GM19438 (cell line): ENCODE data around the gene UBC.

Experiments used
- ATAC-seq: cut with Tn5 transposase; IDR thresholded peaks from one replicate; pipeline ENCODE4 v1.9.1; 2021; ENCODE audit warnings: low read depth; ENCODE audit not compliant: unreplicated experiment

Gene UBC

DNA sequence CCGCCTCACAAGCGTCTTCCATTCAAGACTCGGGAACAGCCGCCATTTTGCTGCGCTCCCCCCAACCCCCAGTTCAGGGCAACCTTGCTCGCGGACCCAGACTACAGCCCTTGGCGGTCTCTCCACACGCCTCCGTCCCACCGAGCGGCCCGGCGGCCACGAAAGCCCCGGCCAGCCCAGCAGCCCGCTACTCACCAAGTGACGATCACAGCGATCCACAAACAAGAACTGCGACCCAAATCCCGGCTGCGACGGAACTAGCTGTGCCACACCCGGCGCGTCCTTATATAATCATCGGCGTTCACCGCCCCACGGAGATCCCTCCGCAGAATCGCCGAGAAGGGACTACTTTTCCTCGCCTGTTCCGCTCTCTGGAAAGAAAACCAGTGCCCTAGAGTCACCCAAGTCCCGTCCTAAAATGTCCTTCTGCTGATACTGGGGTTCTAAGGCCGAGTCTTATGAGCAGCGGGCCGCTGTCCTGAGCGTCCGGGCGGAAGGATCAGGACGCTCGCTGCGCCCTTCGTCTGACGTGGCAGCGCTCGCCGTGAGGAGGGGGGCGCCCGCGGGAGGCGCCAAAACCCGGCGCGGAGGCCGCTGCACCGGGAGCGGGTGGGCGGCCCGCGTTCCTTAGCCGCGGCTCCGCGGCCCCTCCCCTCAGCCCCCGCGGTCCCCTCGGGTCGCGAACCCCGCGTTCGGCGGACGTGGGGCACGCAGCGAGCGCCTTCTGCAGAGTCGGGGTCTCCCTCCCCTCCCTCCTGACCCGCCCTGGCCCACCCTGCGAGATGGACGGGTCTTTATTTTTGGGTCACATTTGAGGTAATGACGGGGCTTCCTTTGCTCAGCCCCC, at the start of gene UBC:
Gene UBC, minus strand, starts transcription at position 259 of the 847 bp plus-strand sequence. CDS start 879 bp downstream, outside the sequence.
- no peak for ATAC-seq

GRCh38 chr12:124963211-124963610, 48.8 kb upstream of the UBC start:
- no peak for ATAC-seq

GRCh38 chr12:124961055-124961454, 46.6 kb upstream of the UBC start:
- no peak for ATAC-seq

DNA sequence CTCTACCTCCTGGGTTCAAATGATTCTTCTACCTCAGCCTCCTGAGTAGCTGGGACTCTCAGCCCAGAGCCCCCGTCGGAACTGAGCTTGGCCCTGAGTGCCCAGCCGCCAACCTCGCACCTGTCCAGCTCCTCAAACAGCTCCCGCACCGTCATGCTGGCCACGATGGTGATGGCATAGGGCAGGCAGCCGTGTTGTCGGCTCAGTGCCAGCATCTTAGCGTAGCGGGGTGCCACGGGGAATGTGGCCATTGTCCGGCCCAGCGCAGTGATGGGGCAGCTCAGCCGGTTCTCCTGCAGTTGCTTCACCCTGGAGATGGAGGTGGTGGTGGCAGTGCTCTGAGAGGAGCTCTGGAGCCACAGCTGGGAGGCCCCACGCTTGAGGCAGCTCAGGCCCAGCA, 42.1 kb upstream of the UBC start:
- ATAC-seq: no peak

- ATAC-seq: no peak
Measured at GRCh38 chr12:124954771-124955170, 40.3 kb upstream of the UBC start.

- ATAC-seq: no peak
Measured at GRCh38 chr12:124953689-124954405, 39.4 kb upstream of the UBC start.

GRCh38 chr12:124952801-124953200, 38.4 kb upstream of the UBC start:
- no peak for ATAC-seq

DNA sequence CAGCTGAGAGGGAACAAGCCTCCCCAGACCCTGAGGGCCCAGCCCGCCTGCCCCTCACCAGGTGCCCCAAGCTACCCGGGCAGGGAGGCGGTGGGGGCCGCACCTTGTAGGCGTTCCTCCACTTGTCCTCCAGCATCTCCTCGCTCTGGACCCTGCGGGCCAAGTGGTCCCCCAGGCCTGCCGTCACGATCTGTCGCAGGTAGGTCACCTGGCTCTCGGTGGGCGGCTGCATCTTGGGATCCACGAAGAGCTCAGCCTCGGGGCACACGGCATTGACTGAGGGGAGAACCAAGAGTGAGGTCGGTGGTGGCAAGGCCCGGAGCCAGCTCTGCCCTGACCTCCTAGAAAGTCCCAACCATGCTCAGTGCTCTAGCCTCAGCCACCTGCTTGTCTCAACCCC, 37.8 kb upstream of the UBC start:
- ATAC-seq: no peak

- ATAC-seq: no peak
Measured at GRCh38 chr12:124949779-124950728, 35.6 kb upstream of the UBC start.

GRCh38 chr12:124949066-124949465, 34.6 kb upstream of the UBC start:
- no peak for ATAC-seq

- ATAC-seq: no peak
Measured at GRCh38 chr12:124947561-124948398, 33.3 kb upstream of the UBC start.

GRCh38 chr12:124947013-124947412, 32.6 kb upstream of the UBC start:
- ATAC-seq: no peak

GRCh38 chr12:124946447-124946793, 32.0 kb upstream of the UBC start:
- ATAC-seq: no peak

GRCh38 chr12:124941170-124941527, 26.7 kb upstream of the UBC start:
- ATAC-seq: no peak

DNA sequence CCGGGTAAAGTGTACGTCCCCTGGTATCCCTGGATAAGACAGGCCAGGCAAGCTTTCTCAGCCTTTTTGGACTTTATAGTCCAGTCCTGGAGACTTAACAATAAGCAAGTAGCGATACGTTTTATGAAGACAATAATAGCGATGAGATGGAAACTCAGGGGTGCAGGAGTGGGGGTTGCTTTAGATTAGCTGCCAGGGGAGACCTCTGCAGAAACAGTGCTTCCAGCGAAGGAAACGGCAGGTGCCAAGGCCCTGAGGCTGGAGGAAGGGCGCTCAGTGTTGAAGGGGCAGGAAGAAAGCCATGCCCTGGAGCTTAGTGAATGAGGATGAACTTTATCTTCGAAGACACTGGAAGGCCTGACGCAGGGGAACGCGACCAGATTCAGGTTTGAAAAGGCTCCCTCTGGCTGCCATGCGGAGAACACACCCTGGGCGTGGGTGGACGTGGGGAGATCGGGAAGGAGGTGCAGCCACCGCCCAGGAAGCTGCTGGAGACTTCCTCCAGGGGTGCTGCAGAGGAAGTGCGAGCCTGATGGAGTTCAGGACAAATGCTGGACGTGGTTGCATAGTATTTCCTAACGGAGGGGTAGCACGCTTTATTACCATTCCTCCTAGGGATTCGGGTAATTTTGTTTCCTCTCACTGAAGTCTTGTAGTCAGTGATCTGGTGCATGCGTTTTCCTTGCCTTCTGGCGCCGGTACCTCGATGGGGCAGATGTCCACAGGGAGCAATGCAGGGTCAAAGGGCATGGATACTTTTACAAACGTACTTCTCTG, 26.1 kb upstream of the UBC start:
- ATAC-seq: peak; percentile 47

DNA sequence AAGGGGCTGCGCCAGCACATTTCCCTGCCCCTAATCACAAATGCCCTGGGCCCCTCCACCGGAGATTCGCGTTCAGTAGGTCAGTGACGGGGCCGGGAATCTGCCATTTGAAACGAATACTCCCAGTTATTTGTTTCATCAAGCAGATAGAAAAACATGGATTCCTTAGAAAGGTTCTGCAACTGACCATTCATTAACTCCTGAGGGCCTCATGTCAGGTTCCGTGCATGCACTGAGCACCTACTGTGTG, 25.6 kb upstream of the UBC start:
- no peak for ATAC-seq

DNA sequence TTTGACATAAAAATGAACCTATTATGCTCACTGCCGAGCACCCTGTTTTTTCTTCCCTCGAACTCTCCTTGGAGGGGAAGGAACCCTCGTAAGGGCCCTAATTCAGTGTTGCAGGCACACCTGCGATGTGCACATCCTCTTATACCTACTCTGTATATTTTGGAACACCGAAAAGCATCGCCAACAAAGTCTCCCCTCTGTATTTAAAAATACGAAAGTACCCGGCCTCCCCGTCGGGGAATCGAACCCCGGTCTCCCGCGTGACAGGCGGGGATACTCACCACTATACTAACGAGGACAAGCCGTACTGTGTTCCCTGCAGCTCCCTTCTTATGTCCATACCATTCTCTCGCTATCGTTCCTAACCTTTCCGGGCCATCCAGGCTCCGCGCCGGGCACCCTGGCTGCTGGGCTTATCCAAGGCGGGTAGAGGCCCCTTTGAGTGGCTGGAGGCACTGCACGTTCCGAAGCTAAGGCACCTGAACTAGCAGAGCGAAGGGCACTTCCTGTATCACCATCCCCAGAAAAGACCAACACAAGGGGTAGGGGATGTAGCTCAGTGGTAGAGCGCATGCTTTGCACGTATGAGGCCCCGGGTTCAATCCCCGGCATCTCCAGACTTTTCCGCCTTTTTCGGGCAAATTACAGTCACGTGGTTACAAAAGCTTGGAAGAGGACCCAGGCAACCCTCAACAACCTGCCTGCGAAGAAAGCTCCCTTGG, 25.1 kb upstream of the UBC start:
- peak; percentile 55 for ATAC-seq

- peak; percentile 38 for ATAC-seq
Measured at GRCh38 chr12:124939079-124939420, 24.6 kb upstream of the UBC start.

DNA sequence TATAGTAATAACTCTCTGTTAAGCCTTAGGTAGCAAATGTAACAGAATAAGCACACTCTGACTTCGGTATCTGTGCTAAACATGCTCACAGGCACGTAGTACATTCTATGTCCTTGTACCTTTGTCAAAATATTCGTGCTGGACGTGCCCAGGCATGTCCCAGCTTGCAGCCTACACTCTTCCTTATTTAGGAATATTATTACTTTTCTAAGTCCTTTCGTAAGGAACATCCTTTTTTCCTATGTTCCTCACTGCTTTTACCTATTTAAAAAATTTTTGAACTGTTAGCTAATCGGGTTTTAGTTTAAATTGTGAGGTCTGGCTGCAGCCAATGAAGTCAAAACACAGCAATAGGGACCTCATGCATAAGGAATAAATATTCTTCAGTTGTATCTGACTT, 24.1 kb upstream of the UBC start:
- ATAC-seq: no peak
